ENCODE data around the gene PLK5. TPM values are rescaled to one million over a fixed set of nuclear protein-coding genes. Genes with fewer than 3 reads are reported as not detected.

PLK5 gene
- total RNA-seq, 4 donors from 2014 or later = not detected

DNA sequence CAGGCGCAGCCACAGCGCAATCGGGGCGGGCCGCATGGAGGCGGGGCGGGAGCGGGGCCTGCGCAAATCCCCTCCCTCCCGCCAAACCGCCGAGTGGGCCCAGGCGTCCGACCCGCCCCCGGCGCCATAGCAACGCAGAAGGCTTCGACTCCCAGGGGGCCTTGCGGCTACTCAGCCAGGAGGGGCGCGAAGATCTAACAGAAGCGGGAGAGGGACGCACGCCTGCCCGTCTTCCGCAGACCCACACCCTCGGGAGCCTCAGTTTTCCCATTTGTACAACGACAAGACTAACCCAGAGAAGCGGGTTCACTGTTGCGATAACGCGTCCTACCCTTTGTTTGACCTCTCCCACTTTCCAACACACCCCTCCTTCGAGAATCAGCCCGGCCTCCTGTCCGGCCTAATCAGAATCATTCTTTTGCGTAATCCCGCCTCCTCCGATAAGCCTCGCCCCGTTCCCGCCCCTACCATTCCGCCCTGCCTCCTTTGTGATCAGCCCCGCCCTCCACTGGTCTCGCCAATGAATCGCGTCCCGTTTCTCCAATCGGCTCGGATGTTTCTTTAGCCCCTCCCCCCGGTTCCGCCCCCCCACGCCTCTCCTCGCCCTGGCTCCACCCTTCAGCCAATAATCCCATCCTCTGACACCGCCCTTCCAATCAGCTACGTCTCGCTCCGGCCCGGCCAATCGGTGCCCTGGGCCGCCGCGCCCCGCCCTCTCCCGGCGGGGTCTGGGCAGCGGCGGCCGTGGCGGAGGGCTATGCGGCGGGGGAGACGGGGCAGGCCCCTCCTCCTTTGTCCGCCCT is 33.4 kb upstream of the PLK5 start, which contains the start of gene PCSK4:
PCSK4 (minus strand) TSS at position 40 of the 803 bp plus-strand sequence; CDS start at position 36, 4 bp downstream.
- peak in 1 of 2 donors; percentile 27 for TF ChIP-seq POLR2A (IDR thresholded peaks at IDR 0.05)
- peak in 1 of 6 experiments; percentile 7 for TF ChIP-seq CTCF (IDR thresholded peaks at IDR 0.05)
- DNase-seq = peak; percentile 98 to 99 (median 99)

GRCh38 chr19:1491114-1491848 is 32.6 kb upstream of the PLK5 start, which contains the start of gene REEP6:
Gene REEP6 (plus strand): TSS chr19:1491181. CDS start chr19:1491270, 89 bp downstream.
- no peak for DNase-seq
- Histone ChIP-seq H3K4me1 (peaks cover 0 to 33% (median 9%) of the 10 kb centered on the region in 4 donors), H3K4me3 (peak within 1 kb of the TSS; percentile 46 to 81 (median 66)), H3K36me3 (no peaks in the 10 kb centered on the region), H3K27me3 (no peaks in the 10 kb centered on the region), H3K9me3 (no peaks in the 10 kb centered on the region), H3K27ac (peak within 1 kb of the TSS; percentile 65 to 90 (median 76))
- no peak for TF ChIP-seq CTCF (IDR thresholded peaks at IDR 0.05)
- peak; percentile 92 to 95 for TF ChIP-seq POLR2A (IDR thresholded peaks at IDR 0.05)

More for the DNA sequence above, 33.4 kb upstream of the PLK5 start, which contains the start of gene PCSK4:
- H3K4me3 ChIP-seq = peak within 1 kb of the TSS; percentile 46 to 81 (median 66)
- H3K27ac ChIP-seq = peak within 1 kb of the TSS; percentile 65 to 90 (median 76)
- no peaks in the 10 kb centered on the region for H3K9me3 ChIP-seq
- H3K36me3 ChIP-seq = no peaks in the 10 kb centered on the region
- peaks cover 0 to 33% (median 9%) of the 10 kb centered on the region in 4 donors for H3K4me1 ChIP-seq
- H3K27me3 ChIP-seq = no peaks in the 10 kb centered on the region

GRCh38 chr19:1491849-1492170 is 32.1 kb upstream of the PLK5 start:
- Histone ChIP-seq H3K4me3 (peak overlapping the region in 3 of 4 donors; percentile 42 to 81 (median 74)), H3K9me3 (no peaks in the 10 kb centered on the region), H3K27ac (peak overlapping the region in 3 of 4 donors; percentile 57 to 90 (median 86)), H3K36me3 (no peaks in the 10 kb centered on the region), H3K27me3 (no peaks in the 10 kb centered on the region), H3K4me1 (peaks cover 0 to 33% (median 9%) of the 10 kb centered on the region in 4 donors)
- TF ChIP-seq POLR2A (IDR thresholded peaks at IDR 0.05) (no peak), CTCF (IDR thresholded peaks at IDR 0.05) (no peak)
- DNase-seq = no peak

DNA sequence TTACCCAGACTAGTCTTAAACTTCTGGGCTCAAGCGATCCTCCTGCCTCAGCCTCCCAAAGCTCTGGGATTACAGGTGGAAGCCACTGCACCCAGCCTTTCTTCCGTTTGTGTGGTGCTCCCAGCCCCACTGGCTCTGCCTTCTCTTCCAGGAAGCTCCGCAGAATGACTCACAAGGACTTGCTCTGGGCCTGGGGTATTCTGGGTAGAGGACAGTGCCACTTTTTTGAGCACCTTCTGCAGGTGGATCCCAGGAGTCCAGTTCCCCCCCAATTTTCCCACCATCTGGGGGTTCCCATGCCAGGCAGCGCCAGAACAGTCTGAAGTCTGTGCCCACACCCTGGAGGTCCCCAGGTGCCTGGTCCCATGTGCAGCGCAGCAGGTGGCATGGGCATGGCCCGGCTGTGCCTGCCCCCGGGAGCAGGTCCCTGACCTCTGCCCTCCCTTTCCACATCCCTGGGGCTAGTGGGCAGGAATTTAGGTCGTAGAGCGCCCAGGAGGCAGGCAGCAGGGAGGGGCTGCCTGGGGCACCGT is 31.3 kb upstream of the PLK5 start:
- H3K27me3 ChIP-seq = no peaks in the 10 kb centered on the region
- no peak for TF ChIP-seq CTCF (IDR thresholded peaks at IDR 0.05)
- TF ChIP-seq POLR2A (IDR thresholded peaks at IDR 0.05) = peak; percentile 84 to 90
- peak in 2 of 3 donors; percentile 73 to 81 for DNase-seq

DNA sequence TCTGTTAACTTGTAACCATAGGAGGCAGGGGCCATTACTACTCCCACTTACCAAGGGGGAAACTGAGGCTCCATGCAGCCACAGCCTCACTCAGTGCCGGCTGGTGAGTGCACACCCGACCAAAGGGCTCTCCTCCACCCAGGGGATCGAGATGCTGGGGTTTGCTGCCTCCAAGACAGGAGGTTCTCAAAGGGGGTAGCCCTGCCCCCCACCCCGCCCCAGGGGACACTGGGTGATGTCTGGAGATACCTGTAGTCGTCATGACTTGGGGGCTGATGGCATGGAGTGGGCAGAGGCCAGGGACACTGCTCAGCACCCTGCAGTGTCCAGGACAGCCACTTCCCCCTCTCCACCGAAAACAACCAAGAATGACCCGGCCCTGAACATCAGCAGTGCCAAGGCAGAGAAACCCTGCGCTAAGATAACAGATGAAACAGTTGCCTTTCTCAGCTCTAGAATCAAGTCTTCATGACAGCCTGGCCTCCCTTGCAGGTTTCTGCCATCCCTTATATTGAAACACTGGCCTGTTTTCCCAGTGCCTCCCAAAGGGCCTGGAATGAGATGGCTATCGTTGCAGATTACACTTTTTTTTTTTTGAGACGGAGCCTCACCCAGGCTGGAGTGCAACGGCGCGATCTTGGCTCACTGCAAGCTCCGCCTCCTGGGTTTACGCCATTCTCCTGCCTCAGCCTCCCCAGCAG is 29.6 kb upstream of the PLK5 start:
- Histone ChIP-seq H3K4me3 (no peak overlapping the region), H3K27ac (peak overlapping the region in 2 of 4 donors; percentile 86 to 90), H3K4me1 (peaks cover 0 to 33% (median 9%) of the 10 kb centered on the region in 4 donors), H3K9me3 (no peaks in the 10 kb centered on the region), H3K27me3 (no peaks in the 10 kb centered on the region), H3K36me3 (no peaks in the 10 kb centered on the region)
- no peak for TF ChIP-seq POLR2A (IDR thresholded peaks at IDR 0.05)
- no peak for TF ChIP-seq CTCF (IDR thresholded peaks at IDR 0.05)
- DNase-seq = no peak

More for the DNA sequence above, 31.3 kb upstream of the PLK5 start:
- H3K27ac ChIP-seq = peak overlapping the region in 3 of 4 donors; percentile 57 to 90 (median 86)
- H3K4me3 ChIP-seq = peak overlapping the region in 3 of 4 donors; percentile 42 to 81 (median 74)
- peaks cover 0 to 33% (median 9%) of the 10 kb centered on the region in 4 donors for H3K4me1 ChIP-seq
- H3K9me3 ChIP-seq = no peaks in the 10 kb centered on the region
- no peaks in the 10 kb centered on the region for H3K36me3 ChIP-seq
